Astrocyte of the spinal cord (primary cell): ENCODE data around the gene SLC2A1.

ENCODE experiments used
- DNase-seq: peaks from one replicate; pipeline ENCODE4 v3.0.0; 2011; ENCODE audit warnings: low read depth, low spot score
- H3K4me3 ChIP-seq: 2 replicates; pipeline ENCODE4 v1.5.1; 2011; ENCODE audit warnings: low read depth, mild to moderate bottlenecking, low read length, moderate library complexity
- CTCF ChIP-seq: IDR thresholded peaks from 2 replicates; pipeline ENCODE4 v1.5.1; 2012; ENCODE audit warnings: low read depth, mild to moderate bottlenecking, low read length, inconsistent platforms
- in situ Hi-C: cut with HindIII; loops from 2 replicates; pipeline ENCODE4 v1.10.0; 2017; ENCODE audit warnings: low sequenced_read_pairs

Gene SLC2A1

GRCh38 chr1:42933610-42934491 lies 24.8 kb downstream of the SLC2A1 start:
- no peak for TF ChIP-seq CTCF
- H3K4me3 ChIP-seq, result no peak overlapping the region
- in situ Hi-C loops, result no loop called here
- no peak for DNase-seq

- in situ Hi-C loops, result no loop called here
- no peak for DNase-seq
- H3K4me3 ChIP-seq, result no peak overlapping the region
- no peak for TF ChIP-seq CTCF
These were observed 25.5 kb downstream of the SLC2A1 start for GRCh38 chr1:42933060-42933586.

GRCh38 chr1:42932442-42932941 lies 26.2 kb downstream of the SLC2A1 start:
- H3K4me3 ChIP-seq, result no peak overlapping the region
- no peak for DNase-seq
- in situ Hi-C loops, result no loop called here
- no peak for TF ChIP-seq CTCF

- no peak for DNase-seq
- no peak overlapping the region for H3K4me3 ChIP-seq
- in situ Hi-C loops, result no loop called here
- TF ChIP-seq CTCF, result no peak
These were observed 26.7 kb downstream of the SLC2A1 start for GRCh38 chr1:42931911-42932422.

- no peak for DNase-seq
- in situ Hi-C loops, result no loop called here
- TF ChIP-seq CTCF, result peak; percentile 67
- no peak overlapping the region for H3K4me3 ChIP-seq
These were observed 27.5 kb downstream of the SLC2A1 start for GRCh38 chr1:42931108-42931539.

- no peak for TF ChIP-seq CTCF
- in situ Hi-C loops, result no loop called here
- no peak overlapping the region for H3K4me3 ChIP-seq
- DNase-seq, result no peak
These were observed 28.2 kb downstream of the SLC2A1 start for GRCh38 chr1:42930178-42931107.
